HepG2 (cell line): ENCODE results near the gene NRDE2. TPM values are rescaled to one million over a fixed set of nuclear protein-coding genes. Genes with fewer than 3 reads are reported as not detected.

ENCODE experiments used
- HMGXB3 ChIP-seq: sonication (generic); formaldehyde crosslinking; IDR thresholded peaks from 2 replicates; pipeline ENCODE4 v1.4.0; 2020; ENCODE audit warnings: missing genetic modification reagents, borderline replicate concordance
- HNF1B ChIP-seq: sonication (generic); formaldehyde crosslinking; IDR thresholded peaks from 2 replicates; pipeline ENCODE4 v1.5.1; 2020; ENCODE audit warnings: mild to moderate bottlenecking, moderate library complexity, missing genetic modification reagents
- KLF6 ChIP-seq: IDR thresholded peaks from 2 replicates; pipeline ENCODE4 v1.8.0; 2016; ENCODE audit warnings: missing biosample characterization, missing genetic modification reagents
- MED1 ChIP-seq: sonication (generic); formaldehyde crosslinking; IDR thresholded peaks from 2 replicates; pipeline ENCODE4 v1.4.0; 2020; ENCODE audit warnings: missing genetic modification reagents
- RBFOX2 ChIP-seq: fragments of 200-400 bp; formaldehyde crosslinking; IDR thresholded peaks from 2 replicates; pipeline ENCODE4 v1.6.1; 2017; ENCODE audit warnings: low read depth, mild to moderate bottlenecking, low read length
- ZBTB25 ChIP-seq: IDR thresholded peaks from 2 replicates; pipeline ENCODE4 v1.6.1; 2018; ENCODE audit warnings: missing genetic modification reagents
- ZFX ChIP-seq: sonication (generic); formaldehyde crosslinking; IDR thresholded peaks from 2 replicates; pipeline ENCODE4 v1.4.0; 2020; ENCODE audit warnings: mild to moderate bottlenecking, low read depth, missing genetic modification reagents, moderate library complexity
- ZNF407 ChIP-seq: sonication (generic); formaldehyde crosslinking; IDR thresholded peaks from one replicate; pipeline ENCODE4 v1.5.1; 2020; ENCODE audit warnings: mild to moderate bottlenecking, missing genetic modification reagents; ENCODE audit errors: not compliant biosample characterization
- ZNF451 ChIP-seq: sonication (generic); formaldehyde crosslinking; IDR thresholded peaks from 2 replicates; pipeline ENCODE4 v1.5.0; 2020; ENCODE audit warnings: mild to moderate bottlenecking, missing genetic modification reagents
- ZNF543 ChIP-seq: sonication (generic); formaldehyde crosslinking; IDR thresholded peaks from 2 replicates; pipeline ENCODE4 v1.4.0; 2020; ENCODE audit warnings: mild to moderate bottlenecking, missing genetic modification reagents
- ZZZ3 ChIP-seq: sonication (generic); formaldehyde crosslinking; IDR thresholded peaks from 2 replicates; pipeline ENCODE4 v1.4.0; 2020; ENCODE audit warnings: missing genetic modification reagents, mild to moderate bottlenecking, borderline replicate concordance
- polyA plus RNA-seq, 8 experiments: library from polyadenylated mRNA; depleted of rRNA in 3 of 8; stranded (reverse) in 7 of 8; unstranded in 1 of 8; fragments of >200 nt; fragmentation: Illumina TruSeq in 4 of 8; extraction: Trizol in 4 of 8; gene quantifications; 2 replicates each; pipeline versions ENCODE4 v1.2.1 to v1.2.3, GENCODE V29; 2011 to 2016; ENCODE audit warnings: low read depth in 4 of 8, missing spikeins in 1 of 8, mixed read lengths in 1 of 8; ENCODE audit not compliant: insufficient read depth in 1 of 8
- total RNA-seq, 5 experiments: library from RNA; depleted of rRNA; stranded (reverse); fragments of >200 nt; fragmentation: Illumina TruSeq; extraction: Trizol; gene quantifications; 2 replicates each; pipeline ENCODE4 v1.2.3, GENCODE V29; 2016; ENCODE audit warnings: low read depth in 1 of 5

The NRDE2 gene
- total and polyA plus RNA-seq, 2 of the 13 experiments (the other 11 are each of a cell fraction or from before 2014, with no cell fraction given) = 5.6 to 12.5 TPM

GRCh38 chr14:90331497-90332270 lies at the start of gene NRDE2 (continued):
- TF ChIP-seq HMGXB3 (CRISPR knock-in tag) = peak; percentile 45; the same call in 1 of the 2 replicates
- TF ChIP-seq HNF1B = peak; percentile 69
- TF ChIP-seq ZNF451 (CRISPR knock-in tag) = 0 out of 2 replicates have a peak, but pooled peaks have one; percentile 32
- TF ChIP-seq KLF6 = peak; percentile 35; the same call in 1 of the 2 replicates
- peak; percentile 85 for TF ChIP-seq RBFOX2
- peak; percentile 94; the same call in 1 of the 2 replicates for TF ChIP-seq ZZZ3 (CRISPR knock-in tag)
- peak; percentile 63 for TF ChIP-seq MED1 (CRISPR knock-in tag)
- peak; percentile 99 for TF ChIP-seq ZFX
- no peak for TF ChIP-seq ZNF543
- TF ChIP-seq ZBTB25 (CRISPR knock-in tag) = peak; percentile 45; the same call in 1 of the 2 replicates
- TF ChIP-seq ZNF407 = peak; percentile 71
